GM20000 (cell line): ENCODE measurements around the gene PTPRN2.

ENCODE experiments used
- DNase-seq: peaks from one replicate; pipeline ENCODE4 v3.0.0; 2012; ENCODE audit warnings: low spot score
- CTCF ChIP-seq: IDR thresholded peaks from 2 replicates; pipeline ENCODE4 v1.5.1; 2012; ENCODE audit warnings: mild to moderate bottlenecking, control low read depth; ENCODE audit errors: extremely low read depth, missing control alignments

PTPRN2 gene

GRCh38 chr7:158367634-158367982 lies 220.0 kb downstream of the PTPRN2 start:
- no peak for DNase-seq
- no peak for TF ChIP-seq CTCF

- no peak for TF ChIP-seq CTCF
- DNase-seq, result no peak
Measured at GRCh38 chr7:158366916-158367633, 220.5 kb downstream of the PTPRN2 start.

- TF ChIP-seq CTCF, result no peak
- DNase-seq, result no peak
Measured at GRCh38 chr7:158366346-158366745, 221.3 kb downstream of the PTPRN2 start.

GRCh38 chr7:158365267-158365666 lies 222.4 kb downstream of the PTPRN2 start:
- no peak for TF ChIP-seq CTCF

GRCh38 chr7:158364451-158364850 lies 223.2 kb downstream of the PTPRN2 start:
- no peak for TF ChIP-seq CTCF
- no peak for DNase-seq

More at GRCh38 chr7:158365267-158365666, 222.4 kb downstream of the PTPRN2 start:
- DNase-seq, result no peak

GRCh38 chr7:158362912-158363905 lies 224.4 kb downstream of the PTPRN2 start:
- DNase-seq, result no peak
- TF ChIP-seq CTCF, result no peak

- no peak for TF ChIP-seq CTCF
Measured at GRCh38 chr7:158362001-158362400, 225.6 kb downstream of the PTPRN2 start.

More at GRCh38 chr7:158362001-158362400, 225.6 kb downstream of the PTPRN2 start:
- DNase-seq, result no peak
